Measurements from ENCODE around the gene BCL2L11. TPM values are rescaled to one million over a fixed set of nuclear protein-coding genes. Genes with fewer than 3 reads are reported as not detected.

The BCL2L11 gene
- total and polyA plus RNA-seq, 8 donors: 2.7 to 14.9 (median 8.8) TPM

DNA sequence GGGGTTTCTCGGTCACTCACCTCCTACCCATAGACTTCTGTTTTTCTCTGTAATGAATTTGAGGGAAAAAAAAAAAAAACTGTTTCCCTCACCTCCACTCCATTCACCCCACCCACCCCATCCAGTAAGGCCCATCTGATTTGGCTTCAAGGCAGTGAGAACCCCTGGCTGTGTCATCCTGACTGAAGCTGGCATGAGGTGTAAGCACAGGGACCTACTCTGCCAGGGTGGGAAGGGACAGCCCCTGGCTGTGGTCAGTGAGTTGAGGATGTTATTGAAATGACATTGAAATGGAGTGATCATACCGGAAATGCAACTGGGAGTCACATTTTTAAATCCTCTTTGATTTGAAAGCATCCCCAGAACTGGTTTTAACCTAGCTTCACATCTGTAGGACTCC lies 19.1 kb upstream of the BCL2L11 start:
- TF ChIP-seq, protein P1, sequence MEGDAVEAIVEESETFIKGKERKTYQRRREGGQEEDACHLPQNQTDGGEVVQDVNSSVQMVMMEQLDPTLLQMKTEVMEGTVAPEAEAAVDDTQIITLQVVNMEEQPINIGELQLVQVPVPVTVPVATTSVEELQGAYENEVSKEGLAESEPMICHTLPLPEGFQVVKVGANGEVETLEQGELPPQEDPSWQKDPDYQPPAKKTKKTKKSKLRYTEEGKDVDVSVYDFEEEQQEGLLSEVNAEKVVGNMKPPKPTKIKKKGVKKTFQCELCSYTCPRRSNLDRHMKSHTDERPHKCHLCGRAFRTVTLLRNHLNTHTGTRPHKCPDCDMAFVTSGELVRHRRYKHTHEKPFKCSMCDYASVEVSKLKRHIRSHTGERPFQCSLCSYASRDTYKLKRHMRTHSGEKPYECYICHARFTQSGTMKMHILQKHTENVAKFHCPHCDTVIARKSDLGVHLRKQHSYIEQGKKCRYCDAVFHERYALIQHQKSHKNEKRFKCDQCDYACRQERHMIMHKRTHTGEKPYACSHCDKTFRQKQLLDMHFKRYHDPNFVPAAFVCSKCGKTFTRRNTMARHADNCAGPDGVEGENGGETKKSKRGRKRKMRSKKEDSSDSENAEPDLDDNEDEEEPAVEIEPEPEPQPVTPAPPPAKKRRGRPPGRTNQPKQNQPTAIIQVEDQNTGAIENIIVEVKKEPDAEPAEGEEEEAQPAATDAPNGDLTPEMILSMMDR (IDR thresholded peaks at IDR 0.05): no peak
- WGBS, 2 donors: 70 to 85% methylated on average over 2 of the region's 2 CpGs
- no peaks in the 10 kb centered on the region for H3K4me1 ChIP-seq
- H3K4me3 ChIP-seq: no peak overlapping the region
- FAIRE-seq (no peak), DNase-seq (no peak), ATAC-seq (no peak)
- intact Hi-C loops (cut with DNase I): no loop called here
- H3K27me3 ChIP-seq: no peaks in the 10 kb centered on the region
- H3K27ac ChIP-seq: no peak overlapping the region
- H3K36me3 ChIP-seq: no peaks in the 10 kb centered on the region
- H3K9me3 ChIP-seq: no peaks in the 10 kb centered on the region

DNA sequence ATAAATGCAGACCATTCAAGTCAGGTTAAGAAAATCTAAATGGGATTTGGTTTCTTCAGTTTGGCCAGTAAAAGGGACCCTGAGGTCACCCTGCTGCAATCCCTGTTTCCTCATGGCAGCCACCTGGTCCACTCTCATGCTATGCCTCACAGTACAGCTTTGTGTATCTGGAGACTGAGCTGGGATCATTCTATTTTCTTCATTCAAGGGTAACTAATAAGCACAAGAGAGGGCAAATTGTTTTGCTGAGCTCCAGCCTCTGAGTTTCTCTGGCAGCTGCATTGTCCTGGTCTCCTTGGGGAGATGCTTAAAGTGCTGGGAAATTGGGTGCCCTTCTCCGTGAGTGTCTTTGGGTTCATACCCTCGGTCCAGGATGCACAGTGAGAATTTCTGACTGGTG lies 18.5 kb upstream of the BCL2L11 start:
- H3K4me3 ChIP-seq: no peak overlapping the region
- H3K4me1 ChIP-seq: no peaks in the 10 kb centered on the region
- 82 to 90% methylated on average over 2 of the region's 2 CpGs for WGBS, 2 donors
- no peaks in the 10 kb centered on the region for H3K9me3 ChIP-seq
- H3K27me3 ChIP-seq: no peaks in the 10 kb centered on the region
- TF ChIP-seq, protein P1 (IDR thresholded peaks at IDR 0.05): no peak
- ATAC-seq: no peak
- intact Hi-C loops (cut with DNase I): no loop called here
- H3K27ac ChIP-seq: no peak overlapping the region
- H3K36me3 ChIP-seq: no peaks in the 10 kb centered on the region
- DNase-seq: no peak
- FAIRE-seq: no peak

DNA sequence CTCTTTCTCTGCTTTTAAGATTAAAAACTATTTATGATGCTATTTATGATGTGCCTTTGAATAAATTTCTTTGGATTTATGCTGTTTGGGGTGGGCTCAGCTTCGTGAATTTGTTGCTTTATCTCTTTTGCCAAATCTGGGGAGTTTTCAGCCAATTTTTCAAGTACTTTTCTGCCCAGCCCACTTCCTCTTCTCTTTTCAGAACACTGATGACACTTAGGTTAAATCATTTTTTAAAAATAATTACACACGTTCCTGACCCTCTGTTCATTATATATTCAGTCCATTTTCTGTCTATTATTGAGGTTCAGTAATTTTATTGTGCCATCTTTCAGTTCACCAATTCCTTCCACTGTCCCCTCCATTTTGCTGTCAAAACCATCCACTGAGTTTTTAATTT lies 14.8 kb upstream of the BCL2L11 start:
- Histone ChIP-seq H3K4me1 (no peaks in the 10 kb centered on the region), H3K27me3 (no peaks in the 10 kb centered on the region), H3K36me3 (no peaks in the 10 kb centered on the region), H3K9me3 (no peaks in the 10 kb centered on the region), H3K4me3 (no peak overlapping the region), H3K27ac (no peak overlapping the region)
- 52 to 57% methylated on average over 2 of the region's 2 CpGs for WGBS, 2 donors
- ATAC-seq (no peak), FAIRE-seq (no peak), DNase-seq (no peak)
- TF ChIP-seq, protein P1 (IDR thresholded peaks at IDR 0.05): no peak
- intact Hi-C loops (cut with DNase I): no loop called here

DNA sequence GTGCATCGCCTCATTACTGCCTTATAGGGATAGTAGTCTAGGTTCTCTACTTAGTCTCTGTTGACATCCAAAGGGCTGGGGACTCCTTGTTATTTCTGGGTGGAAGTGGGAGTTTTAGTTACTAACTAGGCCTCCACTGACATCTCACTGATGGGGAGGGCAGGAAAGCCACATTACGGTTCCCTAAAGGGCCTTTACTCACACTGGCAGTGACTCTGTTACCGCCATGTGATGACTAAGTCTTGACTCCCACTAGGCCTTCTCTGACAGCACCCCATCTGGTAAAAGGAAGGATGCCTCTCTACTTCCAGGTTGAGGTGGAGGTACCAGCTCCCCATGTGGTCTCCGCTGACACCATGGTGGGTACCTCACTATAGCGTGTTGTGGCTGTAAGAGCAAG lies 14.0 kb upstream of the BCL2L11 start:
- H3K4me3 ChIP-seq: no peak overlapping the region

DNA sequence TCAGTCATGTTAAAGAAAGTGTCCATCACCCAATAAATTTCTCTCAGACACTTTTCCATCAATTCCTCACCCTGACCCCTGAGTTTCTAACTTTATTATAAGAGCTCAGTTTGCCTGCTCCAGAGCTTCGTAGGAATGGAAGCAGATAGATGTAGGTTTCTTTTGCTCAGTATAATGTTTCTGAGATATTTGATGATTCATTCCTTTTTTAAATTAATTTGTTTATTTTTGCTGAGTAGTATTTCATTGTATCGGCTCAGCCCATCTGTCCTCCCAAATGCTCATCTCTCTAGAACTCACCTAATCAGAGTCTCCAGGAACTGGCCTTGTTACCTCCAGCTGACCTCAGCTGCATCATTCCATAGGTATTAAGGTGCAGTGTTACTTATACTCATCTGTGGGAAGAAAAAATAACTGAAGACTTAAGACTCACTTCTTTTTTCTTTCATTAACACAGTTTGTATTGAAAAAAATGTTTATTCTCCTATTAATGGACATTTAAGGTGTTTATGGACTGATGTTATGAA lies 11.9 kb upstream of the BCL2L11 start:
- FAIRE-seq: no peak
- no peak overlapping the region for H3K27ac ChIP-seq
- no peaks in the 10 kb centered on the region for H3K27me3 ChIP-seq
- TF ChIP-seq, protein P1 (IDR thresholded peaks at IDR 0.05): no peak
- no peaks in the 10 kb centered on the region for H3K4me1 ChIP-seq
- no peak for ATAC-seq
- no peaks in the 10 kb centered on the region for H3K36me3 ChIP-seq
- H3K4me3 ChIP-seq: no peak overlapping the region
- WGBS, 2 donors: 88 to 97% methylated on average over 2 of the region's 2 CpGs
- intact Hi-C loops (cut with DNase I): no loop called here
- DNase-seq: no peak
- H3K9me3 ChIP-seq: no peaks in the 10 kb centered on the region

More for the DNA sequence above, 14.0 kb upstream of the BCL2L11 start:
- DNase-seq: no peak
- no peak for ATAC-seq
- TF ChIP-seq, protein P1 (IDR thresholded peaks at IDR 0.05): no peak
- WGBS, 2 donors: 94 to 95% methylated on average over 5 of the region's 5 CpGs
- no peak for FAIRE-seq
- no peaks in the 10 kb centered on the region for H3K9me3 ChIP-seq
- no peaks in the 10 kb centered on the region for H3K36me3 ChIP-seq
- intact Hi-C loops (cut with DNase I): no loop called here
- no peak overlapping the region for H3K27ac ChIP-seq
- no peaks in the 10 kb centered on the region for H3K4me1 ChIP-seq
- no peaks in the 10 kb centered on the region for H3K27me3 ChIP-seq

All from pancreas (tissue), 10 donors.